GM10248 (cell line): ENCODE measurements around the gene IL27RA.

Experiments used
- CTCF ChIA-PET: fragments of 300-600 bp; sonication (Branson Sonifier 250); formaldehyde crosslinking; extraction: SDS; loops from one replicate; lab custom pipeline; 2021; ENCODE audit warnings: antibody characterized with exemption; lab: Yijun Ruan, JAX
- POLR2A ChIA-PET: fragments of 350-650 bp; sonication (Branson Sonifier 250); formaldehyde crosslinking; extraction: SDS; loops from one replicate; lab custom pipeline; 2020; ENCODE audit warnings: antibody characterized with exemption; lab: Yijun Ruan, JAX
- DNase-seq: peaks from one replicate; pipeline ENCODE4 v3.0.0; 2012; ENCODE audit errors: extremely low spot score
- CTCF ChIP-seq: IDR thresholded peaks from 2 replicates; pipeline ENCODE4 v1.5.1; 2012; ENCODE audit warnings: mild to moderate bottlenecking, low read depth; ENCODE audit errors: extremely low read depth, missing control alignments, control extremely low read depth

The IL27RA gene

GRCh38 chr19:13985771-13986347, 45.7 kb upstream of the IL27RA start:
- DNase-seq = no peak
- TF ChIP-seq CTCF = no peak
- ChIA-PET POLR2A (interaction anchor here (1.0 kb wide), 1 partner anchor 21 kb away, joined by 4 read pairs; the partner anchor contains the start of gene RFX1), CTCF (interaction anchor here (1.2 to 2.3 kb wide), 3 partner anchors 18 to 708 kb away, joined by 3 to 9 read pairs (median 3); no protein-coding TSS in a partner anchor)

- TF ChIP-seq CTCF = no peak
- peak; percentile 99 for DNase-seq
These were observed 45.1 kb upstream of the IL27RA start for GRCh38 chr19:13986348-13986904.

GRCh38 chr19:13987101-13987890, 44.3 kb upstream of the IL27RA start:
- no peak for DNase-seq
- ChIA-PET CTCF (interaction anchor here (1.8 to 2.1 kb wide), 2 partner anchors 45 to 71 kb away, joined by 6 read pairs; partner anchors contain the start of gene IL27RA), POLR2A (interaction anchor here (0.5 to 1.0 kb wide), 5 partner anchors 8 to 56 kb away, joined by 3 to 7 read pairs (median 4); partner anchors contain the start of gene RFX1)
- no peak for TF ChIP-seq CTCF

More at GRCh38 chr19:13986348-13986904, 45.1 kb upstream of the IL27RA start:
- ChIA-PET CTCF (interaction anchor here (1.8 to 2.3 kb wide), 3 partner anchors 17 to 72 kb away, joined by 6 to 9 read pairs (median 6); partner anchors contain the start of gene IL27RA), POLR2A (interaction anchor here (0.5 to 1.0 kb wide), 3 partner anchors 9 to 57 kb away, joined by 3 to 7 read pairs (median 4); partner anchors contain the start of gene RFX1)

GRCh38 chr19:13989487-13989886, 42.1 kb upstream of the IL27RA start:
- DNase-seq = no peak
- POLR2A ChIA-PET = no interaction called here
- no peak for TF ChIP-seq CTCF
- CTCF ChIA-PET = interaction anchor here (1.7 kb wide), 1 partner anchor 83 kb away, joined by 5 read pairs; the partner anchor contains the start of gene MISP3

- no peak for DNase-seq
- ChIA-PET CTCF (interaction anchor here (1.7 kb wide), 1 partner anchor 82 kb away, joined by 5 read pairs; the partner anchor contains the start of gene MISP3), POLR2A (no interaction called here)
- TF ChIP-seq CTCF = no peak
These were observed 41.5 kb upstream of the IL27RA start for GRCh38 chr19:13990085-13990484.

- CTCF ChIA-PET = interaction anchor here (0.9 to 2.4 kb wide), 6 partner anchors 10 to 113 kb away, joined by 3 to 11 read pairs (median 3); partner anchors contain the start of gene IL27RA
- no peak for TF ChIP-seq CTCF
- POLR2A ChIA-PET = interaction anchor here (1.4 kb wide), 1 partner anchor 11 kb away, joined by 3 read pairs; no protein-coding TSS in a partner anchor
These were observed 39.5 kb upstream of the IL27RA start for GRCh38 chr19:13992025-13992424.

More at GRCh38 chr19:13992025-13992424, 39.5 kb upstream of the IL27RA start:
- no peak for DNase-seq
